GM23338 (cell line): Measurements from ENCODE around the gene IFNA5. TPM values are rescaled to one million over a fixed set of nuclear protein-coding genes. Genes with fewer than 3 reads are reported as not detected.

Source experiments
- ATAC-seq: fragments of 200-7000 bp; cut with Tn5 transposase; 3 replicates; pipeline ENCODE4 v1.9.1; 2020
- DNase-seq: peaks from one replicate; pipeline ENCODE4 v3.0.0-alpha.2; 2015; ENCODE audit warnings: low spot score
- H2AFZ ChIP-seq: fragments of 200-600 bp; sonication (generic); 2 replicates; pipeline ENCODE4 v1.8.0; 2016; ENCODE audit warnings: antibody characterized with exemption, mild to moderate bottlenecking, moderate library complexity
- H3F3A ChIP-seq: fragments of 200-600 bp; sonication (generic); replicated peaks from 2 replicates; pipeline ENCODE4 v1.8.0; 2017; ENCODE audit warnings: antibody characterized with exemption, mixed run types, low read depth
- H3K27ac ChIP-seq: fragments of 200-600 bp; sonication (generic); 2 replicates; pipeline ENCODE4 v1.6.1; 2016; ENCODE audit warnings: low read depth
- H3K27me3 ChIP-seq: fragments of 200-600 bp; sonication (generic); 2 replicates; pipeline ENCODE4 v1.8.0; 2016; ENCODE audit warnings: mild to moderate bottlenecking, mixed run types, moderate library complexity; ENCODE audit not compliant: insufficient read depth
- H3K36me3 ChIP-seq: fragments of 200-600 bp; sonication (generic); 2 replicates; pipeline ENCODE4 v1.8.0; 2016; ENCODE audit warnings: mild to moderate bottlenecking; ENCODE audit not compliant: insufficient read depth
- H3K4me1 ChIP-seq: fragments of 200-600 bp; sonication (generic); 2 replicates; pipeline ENCODE4 v1.8.0; 2016; ENCODE audit warnings: mild to moderate bottlenecking, moderate library complexity; ENCODE audit not compliant: insufficient read depth
- H3K4me2 ChIP-seq: fragments of 200-600 bp; sonication (generic); 2 replicates; pipeline ENCODE4 v1.7.1; 2017; ENCODE audit warnings: mixed run types
- H3K4me3 ChIP-seq: fragments of 200-600 bp; sonication (generic); 2 replicates; pipeline ENCODE4 v1.6.1; 2016; ENCODE audit warnings: mixed run types
- H3K79me2 ChIP-seq: fragments of 200-600 bp; sonication (generic); replicated peaks from 2 replicates; pipeline ENCODE4 v1.8.0; 2017; ENCODE audit warnings: mild to moderate bottlenecking; ENCODE audit not compliant: insufficient read depth
- H3K9me2 ChIP-seq: fragments of 200-600 bp; sonication (generic); 2 replicates; pipeline ENCODE4 v1.8.0; 2017; ENCODE audit not compliant: insufficient read depth
- H4K20me1 ChIP-seq: fragments of 200-600 bp; sonication (generic); replicated peaks from 2 replicates; pipeline ENCODE4 v1.8.0; 2017; ENCODE audit warnings: mild to moderate bottlenecking; ENCODE audit not compliant: insufficient read depth
- H3K27ac Mint-ChIP-seq: 2 replicates; pipeline ENCODE4 v1.8.0; 2020; ENCODE audit warnings: inconsistent platforms, mild to moderate bottlenecking, moderate library complexity, mixed read lengths
- H3K27me3 Mint-ChIP-seq: 3 replicates; pipeline ENCODE4 v1.8.0; 2022; ENCODE audit warnings: low read depth, mild to moderate bottlenecking, moderate library complexity, mixed read lengths, inconsistent platforms; ENCODE audit not compliant: insufficient read depth, poor library complexity
- H3K36me3 Mint-ChIP-seq: 3 replicates; pipeline ENCODE4 v1.8.0; 2021; ENCODE audit warnings: low read depth, mild to moderate bottlenecking, inconsistent platforms, moderate library complexity, mixed read lengths
- H3K4me1 Mint-ChIP-seq: 3 replicates; pipeline ENCODE4 v1.8.0; 2020; ENCODE audit warnings: mild to moderate bottlenecking, inconsistent platforms, mixed read lengths
- H3K4me3 Mint-ChIP-seq: 3 replicates; pipeline ENCODE4 v1.8.0; 2021; ENCODE audit warnings: moderate library complexity, mild to moderate bottlenecking, inconsistent platforms, mixed read lengths
- H3K9me3 Mint-ChIP-seq: 3 replicates; pipeline ENCODE4 v1.8.0; 2020; ENCODE audit warnings: moderate library complexity, mild to moderate bottlenecking, inconsistent platforms, mixed read lengths
- CTCF ChIP-seq, 2 experiments: fragments of 200-600 bp in 1 of 2; sonication (generic) in 1 of 2; conservative IDR thresholded peaks; 2 replicates each; pipeline versions ENCODE4 v1.5.1 to v1.6.1; 2016 to 2017; ENCODE audit warnings: antibody characterized with exemption in 2 of 2, low read depth in 2 of 2, mild to moderate bottlenecking in 2 of 2, moderate library complexity in 1 of 2
- EZH2 ChIP-seq: fragments of 200-600 bp; sonication (generic); IDR thresholded peaks from one replicate; pipeline ENCODE4 v1.8.0; 2017; ENCODE audit warnings: antibody characterized with exemption, mild to moderate bottlenecking, low read depth; ENCODE audit not compliant: unreplicated experiment
- JUNB ChIP-seq: IDR thresholded peaks from one replicate; pipeline ENCODE4 v1.6.1; 2016; ENCODE audit warnings: antibody characterized with exemption; ENCODE audit not compliant: unreplicated experiment
- NANOG ChIP-seq: IDR thresholded peaks from 2 replicates; pipeline ENCODE4 v1.6.1; 2016; ENCODE audit warnings: antibody characterized with exemption, borderline replicate concordance
- POLR2AphosphoS5 ChIP-seq: IDR thresholded peaks from 2 replicates; pipeline ENCODE4 v1.6.1; 2016; ENCODE audit warnings: antibody characterized with exemption, low read depth
- REST ChIP-seq: IDR thresholded peaks from one replicate; pipeline ENCODE4 v1.6.1; 2018; ENCODE audit warnings: antibody characterized with exemption; ENCODE audit not compliant: unreplicated experiment
- ZNF462 ChIP-seq: fragments of 250-450 bp; sonication (Bioruptor Pico); IDR thresholded peaks from 2 replicates; pipeline ENCODE4 v1.5.0; 2020; ENCODE audit warnings: mild to moderate bottlenecking, moderate library complexity
- polyA plus RNA-seq: library from polyadenylated mRNA; unstranded; fragments of >200 nt; fragmentation: Nextera tagmentation; extraction: Ambion mirVana; gene quantifications from 2 replicates; pipeline ENCODE4 v1.2.1, GENCODE V29; 2016
- total RNA-seq: library from RNA; depleted of rRNA; stranded (reverse); fragments of >200 nt; shearing (Covaris generic); gene quantifications from 2 replicates; pipeline ENCODE4 v1.2.3, GENCODE V29; 2014

IFNA5 gene
- total and polyA plus RNA-seq, 2 experiments from 2014 or later, result not detected

- no peak overlapping the region for H3K4me3 ChIP-seq
- Mint-ChIP-seq H3K4me1 (peaks cover 6% of the 10 kb centered on the region; the same call in 2 of the 3 replicates), H3K36me3 (peaks cover 4% of the 10 kb centered on the region; the same call in 1 of the 3 replicates), H3K9me3 (peaks cover 10% of the 10 kb centered on the region; the same call in 2 of the 3 replicates), H3K4me3 (no peak overlapping the region), H3K27ac (no peak overlapping the region), H3K27me3 (peaks cover 2% of the 10 kb centered on the region)
- H3K79me2 ChIP-seq, result no peaks in the 10 kb centered on the region
- no peaks in the 10 kb centered on the region for H3F3A ChIP-seq
- no peak overlapping the region for H3K4me2 ChIP-seq
- no peaks in the 10 kb centered on the region for H3K27me3 ChIP-seq
- no peak for DNase-seq
- H3K27ac ChIP-seq, result no peak overlapping the region
- H3K4me1 ChIP-seq, result no peaks in the 10 kb centered on the region
- no peaks in the 10 kb centered on the region for H4K20me1 ChIP-seq
- H3K36me3 ChIP-seq, result no peaks in the 10 kb centered on the region
- TF ChIP-seq ZNF462 (CRISPR knock-in tag) (no peak), CTCF (conservative IDR thresholded peaks at IDR 0.05; ENCODE audit: low read depth in 2 of 2) (no peak), REST (no peak), EZH2 (no peak), POLR2AphosphoS5 (no peak), NANOG (no peak), JUNB (no peak)
- ATAC-seq, result no peak
- no peak overlapping the region for H2AFZ ChIP-seq
- no peaks in the 10 kb centered on the region for H3K9me2 ChIP-seq
Measured at GRCh38 chr9:21314152-21314551, 9.0 kb upstream of the IFNA5 start.
